ENCODE results near the gene MYPOP. TPM values are rescaled to one million over a fixed set of nuclear protein-coding genes. Genes with fewer than 3 reads are reported as not detected.
"Not testable (repeated sequence)": the region's sequence is repeated elsewhere in the genome, so short reads cannot be mapped to it uniquely, and the experiment has no call there.

Gene MYPOP
- total RNA-seq, 1 donor from 2014 or later = 0.82 TPM

- FAIRE-seq = no peak
- no peak for DNase-seq (ENCODE audit: low spot score in 2 of 2)
Measured at GRCh38 chr19:45911291-45911690, 8.9 kb upstream of the MYPOP start.

GRCh38 chr19:45908956-45909355 lies 6.5 kb upstream of the MYPOP start:
- no peak for DNase-seq (ENCODE audit: low spot score in 2 of 2)
- no peak for FAIRE-seq

- FAIRE-seq (no peak), DNase-seq (ENCODE audit: low spot score in 2 of 2) (no peak)
Measured at GRCh38 chr19:45906221-45906620, 3.8 kb upstream of the MYPOP start.

- no peak for FAIRE-seq
Measured at GRCh38 chr19:45905011-45905410, 2.6 kb upstream of the MYPOP start.

GRCh38 chr19:45902651-45903625 lies 525 bp upstream of the MYPOP start:
- FAIRE-seq = no peak
- DNase-seq (ENCODE audit: low spot score in 2 of 2) = peak; percentile 99

More at GRCh38 chr19:45905011-45905410, 2.6 kb upstream of the MYPOP start:
- no peak for DNase-seq (ENCODE audit: low spot score in 2 of 2)

GRCh38 chr19:45901432-45901911 lies 941 bp downstream of the MYPOP start:
- FAIRE-seq = no peak
- DNase-seq (ENCODE audit: low spot score in 2 of 2) = peak in 1 of 2 donors; percentile 53

- FAIRE-seq = no peak
Measured at GRCh38 chr19:45900738-45901431, 1.5 kb downstream of the MYPOP start.

GRCh38 chr19:45899919-45900589 lies 2.4 kb downstream of the MYPOP start:
- no peak for DNase-seq (ENCODE audit: low spot score in 2 of 2)
- FAIRE-seq = no peak

More at GRCh38 chr19:45900738-45901431, 1.5 kb downstream of the MYPOP start:
- no peak for DNase-seq (ENCODE audit: low spot score in 2 of 2)

GRCh38 chr19:45899253-45899652 lies 3.2 kb downstream of the MYPOP start:
- FAIRE-seq = no peak
- DNase-seq (ENCODE audit: low spot score in 2 of 2) = no peak

- FAIRE-seq (no peak), DNase-seq (ENCODE audit: low spot score in 2 of 2) (no peak)
Measured at GRCh38 chr19:45897261-45897812, 5.1 kb downstream of the MYPOP start.

GRCh38 chr19:45895983-45896599 lies 6.3 kb downstream of the MYPOP start:
- not testable (repeated sequence) for DNase-seq (ENCODE audit: low spot score in 2 of 2)

GRCh38 chr19:45895519-45895972 lies 6.9 kb downstream of the MYPOP start:
- DNase-seq (ENCODE audit: low spot score in 2 of 2) (no peak), FAIRE-seq (no peak)

More at GRCh38 chr19:45895983-45896599, 6.3 kb downstream of the MYPOP start:
- FAIRE-seq = not testable (repeated sequence)

- FAIRE-seq = no peak
Measured at GRCh38 chr19:45890877-45891276, 11.5 kb downstream of the MYPOP start.

GRCh38 chr19:45889210-45889885 lies 13.1 kb downstream of the MYPOP start:
- FAIRE-seq = no peak
- DNase-seq (ENCODE audit: low spot score in 2 of 2) = no peak

More at GRCh38 chr19:45890877-45891276, 11.5 kb downstream of the MYPOP start:
- DNase-seq (ENCODE audit: low spot score in 2 of 2) = no peak

GRCh38 chr19:45887200-45887710 lies 15.2 kb downstream of the MYPOP start:
- FAIRE-seq (no peak), DNase-seq (ENCODE audit: low spot score in 2 of 2) (no peak)

GRCh38 chr19:45886427-45887199 lies 15.8 kb downstream of the MYPOP start:
- FAIRE-seq = no peak

GRCh38 chr19:45885556-45886426 lies 16.6 kb downstream of the MYPOP start, which contains the start of gene IRF2BP1:
Gene IRF2BP1 (minus strand): TSS chr19:45886141. CDS start chr19:45885774, 367 bp downstream.
- FAIRE-seq (no peak), DNase-seq (ENCODE audit: low spot score in 2 of 2) (peak; percentile 93 to 97)

More at GRCh38 chr19:45886427-45887199, 15.8 kb downstream of the MYPOP start:
- peak; percentile 94 to 97 for DNase-seq (ENCODE audit: low spot score in 2 of 2)
